NT2/D1 (cell line): Measurements from ENCODE around the gene RPL18.

Source experiments
- SUZ12 ChIP-seq: IDR thresholded peaks from 2 replicates; pipeline ENCODE4 v1.6.1; 2011; ENCODE audit not compliant: insufficient read length, insufficient read depth; ENCODE audit errors: extremely low read depth
- ZNF274 ChIP-seq: IDR thresholded peaks from 2 replicates; pipeline ENCODE4 v1.6.1; 2011; ENCODE audit warnings: mild to moderate bottlenecking, low read depth, low read length

DNA sequence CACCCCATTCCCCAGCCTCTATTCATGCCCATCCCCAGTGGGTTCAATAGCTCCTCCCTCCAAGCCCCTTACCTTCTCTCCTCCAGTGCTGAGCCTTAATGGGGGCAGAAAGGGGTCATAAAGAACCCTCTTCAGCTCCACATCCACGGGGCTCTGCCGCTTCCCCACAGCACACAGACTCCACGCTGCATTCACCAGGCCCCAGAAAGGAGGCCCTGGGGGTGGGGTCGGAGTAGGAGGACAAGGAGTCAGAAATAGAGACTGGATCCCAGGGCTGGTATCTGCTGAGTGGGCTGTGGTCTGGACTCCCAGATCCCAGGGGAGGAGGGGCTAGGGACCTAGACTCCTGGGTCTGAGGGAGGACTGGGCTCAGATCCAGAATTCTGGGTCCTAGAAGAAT lies 25.4 kb upstream of the RPL18 start:
- TF ChIP-seq ZNF274 (no peak), SUZ12 (no peak)
